NCI-H774 (cell line): ENCODE measurements around the gene MYADML2.
"Not testable (repeated sequence)": the region's sequence is repeated elsewhere in the genome, so short reads cannot be mapped to it uniquely, and the experiment has no call there.

ENCODE experiments used
- DNase-seq: peaks from one replicate; lab custom pipeline; 2025; lab: John Stamatoyannopoulos, UW

MYADML2 gene

DNA sequence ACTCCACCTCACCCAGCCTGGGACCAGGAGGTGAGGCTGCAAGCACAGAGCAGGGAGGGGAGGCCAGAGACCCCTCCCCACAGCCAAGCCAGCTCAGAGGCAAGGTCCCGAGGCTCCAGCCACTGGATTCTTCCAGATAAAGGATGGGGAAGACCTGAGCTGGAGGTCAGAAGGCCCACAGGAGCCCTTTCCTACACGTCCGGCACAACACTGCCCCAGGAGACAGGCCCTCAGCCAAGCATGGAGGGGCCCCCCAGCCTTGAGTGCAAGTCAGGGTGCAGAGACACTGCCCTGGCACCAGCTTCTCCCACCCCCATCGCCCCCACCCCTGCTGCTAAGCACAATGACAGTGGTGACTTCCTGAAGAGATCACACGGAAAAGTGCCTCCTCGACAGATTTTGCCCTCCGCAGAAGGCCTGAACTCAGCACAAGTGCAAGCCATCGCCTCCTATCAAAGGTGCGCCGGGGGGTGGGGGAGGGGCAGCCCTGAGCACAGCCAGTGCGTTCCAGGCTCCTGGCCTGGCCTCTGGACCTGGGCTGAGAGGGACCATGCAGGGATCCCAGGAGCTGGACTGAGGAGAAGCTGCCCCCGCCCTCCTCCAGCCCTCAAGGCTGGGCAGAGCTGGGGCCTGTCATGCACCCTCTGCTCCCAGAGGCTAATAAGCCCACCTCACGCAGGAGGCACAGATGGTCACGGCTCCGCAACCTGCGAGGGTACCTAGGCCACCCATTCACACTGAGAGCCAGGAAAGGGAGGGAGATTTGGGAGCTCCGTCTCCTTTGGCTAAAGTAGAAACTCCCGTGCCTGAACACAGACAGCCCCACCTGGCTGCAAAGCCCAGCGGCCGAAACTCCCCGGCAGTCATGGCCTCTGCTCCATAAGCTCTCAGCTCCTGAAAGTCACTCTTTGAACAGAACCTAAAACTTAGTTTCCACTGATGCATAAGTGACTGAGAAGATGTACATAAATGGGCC, 22.2 kb downstream of the MYADML2 start:
- DNase-seq, result no peak

DNA sequence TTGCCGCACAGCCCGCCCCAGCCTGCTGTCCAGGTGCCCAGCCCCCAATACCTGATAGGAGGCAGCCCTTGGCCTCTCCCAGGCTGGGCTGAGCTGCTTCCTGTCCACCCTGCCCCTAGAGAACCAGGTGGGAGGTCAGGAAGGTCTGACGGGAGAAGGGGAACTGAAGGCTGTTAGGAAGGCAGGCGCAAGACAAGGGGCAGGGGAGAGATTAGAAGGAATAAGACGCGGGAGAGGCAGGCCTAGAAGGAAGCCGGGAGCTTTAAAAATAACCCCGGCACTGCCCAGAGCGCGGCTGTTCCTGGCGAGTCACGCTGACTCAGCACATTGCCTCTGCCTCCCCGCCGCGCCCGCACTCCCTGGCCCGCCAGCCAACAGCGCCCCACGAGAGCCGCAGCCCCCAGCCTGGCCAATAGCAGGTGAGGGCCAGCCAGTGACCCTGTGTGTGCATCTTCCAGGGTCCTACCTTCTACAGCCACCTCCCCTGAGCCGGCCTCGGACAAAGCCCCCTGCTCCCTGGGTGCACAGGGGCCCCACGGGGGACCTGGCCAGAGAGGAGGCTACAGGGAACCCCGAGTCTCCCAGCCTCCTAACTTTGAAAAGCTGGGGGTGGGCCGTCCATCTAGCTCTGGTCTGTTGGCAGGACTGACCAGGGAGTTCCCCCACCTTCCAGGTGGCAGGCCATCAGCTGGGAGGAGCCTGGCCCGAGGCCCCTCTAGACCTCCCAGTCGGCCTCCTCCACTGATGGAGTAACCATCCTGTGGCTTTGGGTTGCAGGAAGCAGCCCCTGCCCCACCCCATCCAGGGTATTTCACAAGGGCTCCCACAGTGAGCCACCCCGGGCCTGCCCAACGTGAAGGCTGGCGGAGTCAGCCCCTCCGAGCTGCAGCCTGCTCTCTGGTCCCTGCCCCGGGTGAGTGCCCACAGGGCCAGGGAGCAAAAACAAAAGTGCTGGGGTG, 23.5 kb downstream of the MYADML2 start:
- DNase-seq, result no peak

DNA sequence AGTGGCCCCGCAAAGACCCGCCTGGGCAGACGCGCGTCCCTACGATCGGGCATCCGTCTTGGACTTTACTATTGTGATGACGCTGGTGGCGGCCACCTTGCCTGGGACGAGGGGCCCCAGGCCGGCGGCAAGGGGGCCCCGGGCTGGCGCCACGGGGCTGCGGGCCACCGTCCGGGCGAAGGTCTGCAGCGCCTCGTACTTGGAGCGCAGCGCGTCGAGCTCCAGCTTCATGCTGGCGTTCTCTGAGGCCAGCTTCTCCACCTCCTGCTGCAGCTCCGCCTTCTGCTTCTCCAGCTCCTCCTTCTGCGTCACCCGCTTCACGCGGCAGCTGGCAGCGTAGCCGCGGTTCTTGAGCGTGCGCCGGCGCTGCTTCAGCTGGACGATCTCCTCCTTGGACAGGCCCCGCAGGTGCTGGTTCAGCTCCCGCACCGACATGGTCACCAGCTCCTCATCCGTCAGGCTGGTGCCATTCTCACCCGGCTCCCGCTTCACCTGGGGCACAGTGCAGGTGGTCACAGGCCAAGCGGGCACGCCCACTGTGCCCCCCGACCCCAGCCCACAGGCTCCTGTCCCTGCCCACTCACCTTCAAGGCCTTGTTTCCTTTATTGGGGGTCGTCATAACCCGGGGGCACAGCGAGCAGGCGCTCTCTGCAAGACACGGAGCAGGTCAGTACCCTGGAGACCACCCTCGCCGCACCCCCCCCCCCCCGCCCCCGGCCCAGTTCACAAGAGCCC, 24.3 kb downstream of the MYADML2 start:
- no peak for DNase-seq

DNA sequence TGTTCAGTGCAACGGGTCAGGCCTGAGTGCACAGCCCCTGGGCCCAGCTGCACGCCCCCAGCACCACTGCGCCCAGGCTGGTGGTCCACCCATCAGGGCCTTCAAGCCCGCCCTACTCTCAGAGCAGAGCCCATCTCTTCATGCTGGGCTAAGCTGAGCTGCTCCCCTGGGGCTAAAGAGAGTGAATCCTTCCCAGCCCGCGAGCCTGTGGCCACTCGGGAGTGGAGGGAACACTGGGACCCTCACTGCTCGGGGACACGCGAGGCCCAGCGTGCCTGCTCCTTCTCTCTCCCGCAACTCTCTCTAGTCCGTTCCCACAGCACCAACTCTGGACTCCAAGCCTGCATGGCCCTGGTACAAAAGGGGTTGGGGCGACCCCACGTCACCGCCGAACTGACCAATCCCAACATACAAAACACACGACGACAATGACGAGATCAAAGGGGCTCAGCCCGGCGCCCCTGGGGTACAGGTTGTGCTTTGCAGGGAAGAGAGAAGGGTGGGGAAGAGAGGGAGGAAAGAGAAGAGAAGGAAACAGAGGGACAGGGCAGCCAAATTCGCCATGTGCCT, 25.0 kb downstream of the MYADML2 start:
- DNase-seq, result no peak

DNA sequence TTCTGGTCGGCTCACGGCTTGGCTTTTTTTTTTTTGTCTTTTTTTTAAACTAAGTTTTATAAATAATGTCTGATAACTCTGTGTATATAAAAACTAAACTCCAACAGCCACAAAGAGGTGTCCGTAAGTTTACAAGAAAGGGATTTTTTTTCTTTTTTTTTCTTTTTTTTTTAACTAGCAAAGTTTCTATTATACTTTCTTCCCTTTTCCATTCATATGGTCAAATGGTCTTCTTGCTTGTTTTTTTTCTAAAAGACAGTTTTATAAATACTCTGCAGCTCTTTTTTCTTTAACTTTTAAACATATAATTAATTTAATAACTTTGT, 25.5 kb downstream of the MYADML2 start:
- no peak for DNase-seq

DNA sequence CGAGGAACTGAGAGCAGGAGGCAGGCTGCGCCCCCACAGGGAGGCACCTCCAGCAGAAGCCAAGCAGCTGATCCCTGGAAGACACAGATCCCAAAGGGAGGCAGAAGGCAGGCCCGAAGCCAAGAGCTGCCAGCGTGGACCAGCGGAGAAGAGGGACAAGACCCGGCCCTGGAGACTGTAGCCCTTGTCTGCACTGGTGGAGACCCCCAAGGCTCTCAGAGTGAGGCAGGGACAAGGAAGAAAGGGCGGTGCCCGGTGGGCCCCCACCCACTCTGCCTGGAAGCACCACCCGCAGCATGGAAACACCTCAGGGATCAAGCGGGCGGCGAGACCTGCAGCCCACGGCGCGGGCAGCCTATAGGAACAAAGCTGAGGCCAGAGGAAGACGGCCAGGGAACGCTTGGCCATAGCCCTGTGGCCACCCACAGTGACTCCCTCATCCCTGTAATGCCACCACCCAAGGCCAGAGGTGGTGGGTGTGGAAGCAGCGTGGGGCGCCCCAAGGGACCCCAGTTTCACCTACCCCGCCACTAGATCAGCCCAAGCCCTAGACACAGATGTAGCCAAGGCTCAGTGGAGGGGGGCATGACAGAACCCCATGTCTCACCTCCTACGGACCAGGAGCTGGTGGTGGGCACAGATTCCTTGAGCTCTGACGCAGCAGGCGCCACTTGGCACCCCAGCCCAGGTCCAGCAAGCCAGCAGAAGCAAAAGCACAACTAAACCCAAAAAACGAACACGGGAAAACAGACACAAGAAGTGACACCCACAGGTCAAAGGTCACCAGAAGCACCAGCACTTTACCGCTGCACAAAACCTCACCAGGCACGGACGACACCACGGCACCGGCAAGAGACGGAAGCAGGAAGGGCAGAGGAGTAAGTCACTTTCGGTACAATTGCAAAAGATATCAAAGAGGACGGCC, 26.2 kb downstream of the MYADML2 start:
- no peak for DNase-seq

DNA sequence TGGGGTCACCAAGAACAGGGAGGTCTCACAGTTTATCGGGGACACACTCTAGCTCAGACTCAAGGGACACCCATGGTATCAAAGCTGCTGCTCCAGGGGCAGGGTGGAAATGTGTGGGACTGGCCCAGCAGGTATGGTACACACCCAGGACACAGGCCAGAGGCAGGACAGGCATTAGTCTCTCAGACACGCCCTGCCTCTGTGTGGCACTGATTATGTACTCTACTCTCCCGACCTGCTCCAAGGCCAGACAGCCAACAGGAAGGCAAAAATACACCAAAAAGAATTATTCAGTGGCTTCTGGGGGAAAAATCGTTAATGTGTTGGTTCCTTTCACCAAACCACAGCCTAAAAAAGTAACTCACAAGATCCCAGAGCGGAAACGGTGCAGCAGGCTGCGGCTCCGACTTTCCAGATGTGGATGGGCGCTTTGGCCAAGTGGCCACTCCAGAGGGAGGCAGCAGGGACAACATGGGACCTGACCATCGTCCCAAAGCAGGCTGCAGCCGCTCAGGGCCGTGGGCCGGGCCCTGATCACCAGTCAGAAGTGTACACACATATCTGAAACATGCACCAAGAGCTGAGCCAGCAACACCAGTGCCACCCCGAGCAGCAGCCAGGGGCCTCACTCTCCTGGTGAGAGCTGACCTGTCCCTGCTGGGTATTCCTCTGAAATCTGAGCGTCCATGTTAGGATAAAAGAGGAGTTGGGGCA, 28.0 kb downstream of the MYADML2 start:
- no peak for DNase-seq

- not testable (repeated sequence) for DNase-seq
Measured at GRCh38 chr17:81918333-81918669, 28.7 kb downstream of the MYADML2 start.

GRCh38 chr17:81917565-81918332, 29.3 kb downstream of the MYADML2 start, which contains the start of gene SIRT7:
SIRT7 (minus strand) TSS chr17:81918176; CDS start chr17:81918131, 45 bp downstream.
- DNase-seq, result peak; percentile 90

GRCh38 chr17:81916234-81917001, 30.6 kb downstream of the MYADML2 start:
- DNase-seq, result no peak

DNA sequence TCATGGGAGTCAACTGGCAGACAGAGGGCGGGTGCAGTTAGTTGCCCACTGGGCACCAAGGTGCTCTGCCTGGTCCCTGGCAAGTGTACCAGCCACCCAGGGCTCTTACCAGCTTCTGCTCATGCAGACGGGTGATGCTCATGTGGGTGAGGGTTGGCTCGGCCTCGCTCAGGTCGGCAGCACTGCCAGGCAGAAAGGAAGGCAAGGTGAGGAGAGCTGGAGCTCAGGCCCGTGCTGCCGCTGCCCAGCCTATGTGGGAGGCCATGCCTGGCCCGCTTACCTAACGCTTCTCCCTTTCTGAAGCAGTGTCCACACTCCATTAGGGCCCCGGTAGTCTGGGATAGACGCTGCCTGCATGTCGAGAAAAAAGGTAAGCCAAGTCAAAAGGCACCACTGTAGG, 31.7 kb downstream of the MYADML2 start:
- no peak for DNase-seq

- DNase-seq, result no peak
Measured at GRCh38 chr17:81914103-81914850, 32.8 kb downstream of the MYADML2 start.

DNA sequence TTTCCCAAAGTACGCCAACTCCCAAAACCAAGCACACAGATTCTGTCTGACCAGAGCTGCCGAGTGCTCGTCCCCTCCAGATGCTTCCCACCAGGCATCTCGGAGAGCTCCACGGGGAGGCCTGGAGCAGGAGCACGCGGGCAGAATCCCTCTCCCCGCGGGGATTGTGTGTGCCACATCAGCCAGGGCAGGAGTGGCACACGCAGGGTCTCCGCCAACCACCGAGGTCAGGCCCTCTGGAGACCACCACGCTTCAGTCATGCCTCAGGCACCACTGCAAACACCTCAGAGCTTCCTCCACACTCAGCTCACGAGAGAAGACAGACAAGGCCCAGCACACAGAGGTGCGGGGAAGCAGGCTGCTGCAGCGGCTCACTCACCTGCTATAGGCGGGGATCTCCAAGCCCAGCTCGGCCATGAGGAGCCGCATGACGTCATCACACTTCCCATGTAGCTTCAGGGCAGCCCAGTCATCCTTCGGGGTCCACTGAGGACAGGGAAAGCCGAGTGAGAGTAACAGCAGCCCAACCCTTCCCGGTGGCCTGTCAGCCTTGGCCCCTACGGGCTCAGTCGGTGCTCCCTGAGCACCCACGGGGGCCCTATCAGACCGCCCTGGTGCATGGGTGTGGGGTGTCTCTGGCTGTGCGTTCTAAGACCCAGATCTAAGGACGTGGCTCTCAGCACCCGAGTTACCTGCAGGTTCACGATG, 33.5 kb downstream of the MYADML2 start:
- no peak for DNase-seq

GRCh38 chr17:81912441-81913309, 34.4 kb downstream of the MYADML2 start:
- no peak for DNase-seq

GRCh38 chr17:81911969-81912368, 35.1 kb downstream of the MYADML2 start:
- DNase-seq, result no peak
